Heart right ventricle (tissue), 16 donors: Measurements from ENCODE around the gene SLCO2A1. TPM values are rescaled to one million over a fixed set of nuclear protein-coding genes. Genes with fewer than 3 reads are reported as not detected.

ENCODE experiments used
- ATAC-seq, 8 donors: fragments of 200-7000 bp; cut with Tn5 transposase; one replicate each; pipeline ENCODE4 v1.9.1; 2020; ENCODE audit warnings: mild to moderate bottlenecking in 8 of 8, moderate library complexity in 8 of 8, moderate number of reproducible peaks in 1 of 8
- DNase-seq, 2 donors: peaks; one replicate each; pipeline ENCODE4 v3.0.0-alpha.2; 2020
- H3K27ac ChIP-seq, 10 donors: fragments of 200-600 bp; sonication (generic) in 2 of 10; one replicate each; pipeline versions ENCODE4 v1.5.0 to v1.8.0; 2020 to 2022; ENCODE audit warnings: mild to moderate bottlenecking in 3 of 10
- H3K27me3 ChIP-seq, 7 donors: fragments of 200-600 bp; one replicate each; pipeline ENCODE4 v1.8.0; 2021 to 2022; ENCODE audit warnings: mild to moderate bottlenecking in 2 of 7
- H3K36me3 ChIP-seq, 9 donors: fragments of 200-600 bp; sonication (generic) in 1 of 9; one replicate each; pipeline versions ENCODE4 v1.5.0 to v1.8.0; 2020 to 2022; ENCODE audit warnings: mild to moderate bottlenecking in 2 of 9
- H3K4me1 ChIP-seq, 9 donors: fragments of 200-600 bp; sonication (generic) in 1 of 9; one replicate each; pipeline versions ENCODE4 v1.5.0 to v1.8.0; 2020 to 2022; ENCODE audit warnings: mild to moderate bottlenecking in 4 of 9
- H3K4me3 ChIP-seq, 10 donors: fragments of 200-600 bp; sonication (generic) in 2 of 10; one replicate each; pipeline versions ENCODE4 v1.5.0 to v1.8.0; 2020 to 2022; ENCODE audit warnings: mild to moderate bottlenecking in 7 of 10, moderate library complexity in 2 of 10
- H3K9me3 ChIP-seq, 11 donors: fragments of 200-600 bp in 10 of 11; sonication (generic) in 2 of 11; one replicate each; pipeline versions ENCODE4 v1.5.0 to v1.8.0; 2013 to 2022; ENCODE audit warnings: mild to moderate bottlenecking in 2 of 11, control low read depth in 1 of 11, moderate library complexity in 1 of 11
- CTCF ChIP-seq, 9 donors: fragments of 200-600 bp; sonication (generic) in 2 of 9; IDR thresholded peaks; one replicate each; pipeline versions ENCODE4 v1.5.0 to v1.8.0; 2021 to 2022; ENCODE audit warnings: antibody characterized with exemption in 9 of 9, mild to moderate bottlenecking in 5 of 9, moderate library complexity in 1 of 9
- WGBS, 2 donors: extraction: QIAGEN DNeasy Blood & Tissue Kit; methylation state at CpG; one replicate each; pipeline ENCODE4 v1.1.7; 2013; ENCODE audit warnings: inconsistent platforms in 1 of 2; 5-methylcytosine and 5-hydroxymethylcytosine counted together
- intact Hi-C, 10 donors: fragments of 100-400 bp; cut with DNase I; formaldehyde crosslinking; loops; one replicate each; pipeline versions ENCODE4 v1.11.1 to v1.14.2; 2022
- polyA plus RNA-seq, 2 donors: library from polyadenylated mRNA; stranded (reverse); fragments of 200-250 nt; gene quantifications; one replicate each; pipeline ENCODE4 v1.2.3, GENCODE V29; 2013
- total RNA-seq, 10 donors: library from RNA; stranded (reverse); fragmentation: NEBNext Ultra II Directional in 3 of 10; extraction: Animal tissue kit (Norgen Biotek cat#: 25700) in 3 of 10; gene quantifications; one replicate each; pipeline versions ENCODE4 v1.2.1 to v1.2.4, GENCODE V29; 2021 to 2023
- donor health status: Arrhythmogenic right ventricular cardiomyopathy.
- donor health status: ischemic (EF 13 %, LVEDD 7.1; RV severe dilation, severe dysfunction).
- donor health status: healthy with polysubstance abuse.
- donor health status: DM: no; HTN: yes; CAD: no.
- donor health status: DM: no; HTN: no; CAD: no.
- donor health status: ischemic (EF 25% LVEDD 6.9; RV normal size, moderate dysfunction).
- donor health status: ischemic (EF 25% LVEDD 5.7; RV mildly dilated, moderate dysfunction).
- donor health status: healthy.
- donor health status: DM: yes; HTN: yes; CAD: no.
- donor health status: Ischemic cardiomyopathy.
- donor health status: ischemic (EF 35%, LVEDD 5.7; RV mildly dilated, moderate dysfunction).
- donor health status: nonischemic (EF 11% LVEDD 7.7; RV severe dilation, severe dysfunction).
- donor health status: DM: yes; HTN: yes; CAD: no.
- donor health status: PGD.
- donor health status: ischemic (EF 29% LVEDD 5.4; RV normal size, mild dysfunction).
- donor health status: nonischemic (EF 23%, LVEDD 6.1; RV moderate dilation, normal function).

The SLCO2A1 gene
- total and polyA plus RNA-seq, 12 donors, result 3.6 to 30.4 (median 10.0) TPM

GRCh38 chr3:133934996-133935842 is 94.5 kb downstream of the SLCO2A1 start:
- 88 to 96% methylated on average over 11 of the region's 11 CpGs for WGBS, 2 donors
- DNase-seq, result no peak
- intact Hi-C loops, result loop anchor here in 8 of 10 donors (5.0 to 10.0 kb wide), 7 partner anchors 100 to 550 kb away; partner anchors contain the start of genes ANAPC13 (in 1 of the 8) and CEP63 (in 1 of the 8)

GRCh38 chr3:133934073-133934970 is 95.4 kb downstream of the SLCO2A1 start:
- intact Hi-C loops, result loop anchor here in 8 of 10 donors (5.0 to 10.0 kb wide), 6 partner anchors 100 to 550 kb away; partner anchors contain the start of genes ANAPC13 (in 1 of the 8) and CEP63 (in 1 of the 8)
- 85 to 86% methylated on average over 10 of the region's 10 CpGs for WGBS, 2 donors
- H3K36me3 ChIP-seq, result no peaks in the 10 kb centered on the region
- no peak overlapping the region for H3K27ac ChIP-seq
- no peaks in the 10 kb centered on the region for H3K9me3 ChIP-seq
- no peak for DNase-seq
- peaks cover 0 to 17% (median 8%) of the 10 kb centered on the region in 9 donors for H3K4me1 ChIP-seq
- TF ChIP-seq CTCF (IDR thresholded peaks at IDR 0.05), result no peak
- no peak for ATAC-seq
- H3K4me3 ChIP-seq, result no peak overlapping the region
- H3K27me3 ChIP-seq, result peaks cover 0 to 7% (median 0%) of the 10 kb centered on the region in 7 donors

More at GRCh38 chr3:133934996-133935842, 94.5 kb downstream of the SLCO2A1 start:
- Histone ChIP-seq H3K4me3 (no peak overlapping the region), H3K4me1 (peaks cover 0 to 17% (median 8%) of the 10 kb centered on the region in 9 donors), H3K9me3 (no peaks in the 10 kb centered on the region), H3K27me3 (no peaks in the 10 kb centered on the region), H3K36me3 (no peaks in the 10 kb centered on the region), H3K27ac (no peak overlapping the region)
- ATAC-seq, result no peak
- no peak for TF ChIP-seq CTCF (IDR thresholded peaks at IDR 0.05)

DNA sequence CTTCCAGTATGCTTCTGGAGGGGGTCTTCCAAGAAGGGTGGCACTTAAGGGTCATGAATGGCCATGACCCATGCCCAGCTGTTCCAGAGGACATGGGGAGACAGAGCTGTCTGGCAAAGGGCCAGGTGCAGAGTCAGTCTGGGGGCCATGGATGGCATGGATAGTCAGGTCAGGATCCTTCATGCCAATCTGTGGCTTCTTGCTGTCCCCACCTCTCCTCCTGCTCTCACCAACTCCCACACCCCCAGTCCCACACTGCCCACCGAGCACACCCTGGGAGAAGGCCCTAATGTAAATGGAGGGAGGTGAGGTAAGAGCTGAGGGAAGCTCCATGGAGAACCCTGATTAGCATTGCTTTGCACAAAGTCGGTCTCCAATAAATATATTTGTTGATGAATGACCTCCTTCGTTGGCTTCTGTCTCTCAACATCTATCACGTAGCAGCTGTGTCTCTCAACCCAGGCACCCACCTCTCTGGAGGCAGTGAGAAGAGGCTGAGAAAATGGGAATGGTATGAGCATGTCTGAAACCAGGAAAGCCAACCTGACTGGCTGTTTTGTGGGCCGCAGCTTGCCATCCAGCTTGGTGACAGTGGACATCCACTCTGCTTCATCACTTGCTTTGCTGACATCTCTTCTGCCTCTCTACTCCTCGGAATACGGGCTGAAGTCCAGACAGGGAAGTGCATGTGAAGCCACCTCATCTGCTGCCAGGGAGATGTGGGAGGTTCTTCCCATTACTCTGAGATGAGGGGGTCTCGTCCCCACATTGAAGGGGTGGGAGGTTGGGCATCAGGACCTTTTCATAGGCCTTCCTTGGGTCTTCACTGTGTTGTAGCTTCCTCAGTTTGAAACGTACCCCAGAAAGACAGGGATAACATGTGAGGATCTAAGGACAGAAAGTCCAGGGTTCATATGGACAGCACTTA is 96.4 kb downstream of the SLCO2A1 start:
- peaks cover 0 to 10% (median 0%) of the 10 kb centered on the region in 7 donors for H3K27me3 ChIP-seq
- H3K4me1 ChIP-seq, result peaks cover 0 to 10% (median 7%) of the 10 kb centered on the region in 9 donors
- no peak overlapping the region for H3K4me3 ChIP-seq
- no peak for ATAC-seq
- no peak for TF ChIP-seq CTCF (IDR thresholded peaks at IDR 0.05)
- intact Hi-C loops, result loop anchor here in 8 of 10 donors (5.0 to 10.0 kb wide), 6 partner anchors 101 to 551 kb away; partner anchors contain the start of genes ANAPC13 (in 1 of the 8) and CEP63 (in 1 of the 8)
- peak in 1 of 2 donors; percentile 1 for DNase-seq
- no peak overlapping the region for H3K27ac ChIP-seq
- no peaks in the 10 kb centered on the region for H3K36me3 ChIP-seq
- no peaks in the 10 kb centered on the region for H3K9me3 ChIP-seq
- 93 to 95% methylated on average over 9 of the region's 9 CpGs for WGBS, 2 donors
